Fibroblast of skin of abdomen (primary cell): ENCODE measurements around the gene TCF4.
A peak's percentile ranks its signal among the peaks of the same experiment; 100 is the strongest.

ENCODE experiments used
- DNase-seq: peaks from one replicate; pipeline ENCODE4 v3.0.0-alpha.2; 2013

Gene TCF4

GRCh38 chr18:55405475-55405874, 182.5 kb downstream of the TCF4 start:
- DNase-seq = peak; percentile 51

DNA sequence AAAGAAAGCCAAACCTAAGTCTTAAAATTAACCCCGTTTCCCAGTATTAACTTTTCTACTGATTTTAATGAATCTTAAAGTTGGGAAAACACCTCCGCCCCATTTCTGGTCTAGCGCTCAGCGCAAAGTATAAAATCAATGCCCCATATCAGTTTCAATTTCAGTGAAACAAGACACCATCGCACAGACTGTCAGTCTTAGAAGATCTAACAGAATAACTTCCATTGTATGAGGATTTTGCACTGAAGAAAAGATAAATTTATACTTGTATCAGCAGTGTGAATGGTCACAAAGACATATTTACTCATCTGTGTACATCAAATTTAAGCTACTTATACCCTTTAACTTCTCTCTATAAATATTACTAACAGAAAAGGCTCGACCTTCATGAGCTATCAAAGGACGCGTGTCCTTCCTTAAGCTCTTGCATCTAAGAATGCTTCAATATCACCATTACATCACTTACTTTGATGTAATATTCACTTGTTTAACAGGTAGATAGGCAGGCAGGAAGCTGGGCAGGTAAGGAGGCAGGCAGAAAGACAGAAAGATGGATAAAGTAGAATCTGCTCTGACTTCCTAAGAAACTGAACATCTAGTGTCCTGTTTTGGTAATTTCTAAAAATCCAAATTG, 183.0 kb downstream of the TCF4 start:
- DNase-seq = no peak

DNA sequence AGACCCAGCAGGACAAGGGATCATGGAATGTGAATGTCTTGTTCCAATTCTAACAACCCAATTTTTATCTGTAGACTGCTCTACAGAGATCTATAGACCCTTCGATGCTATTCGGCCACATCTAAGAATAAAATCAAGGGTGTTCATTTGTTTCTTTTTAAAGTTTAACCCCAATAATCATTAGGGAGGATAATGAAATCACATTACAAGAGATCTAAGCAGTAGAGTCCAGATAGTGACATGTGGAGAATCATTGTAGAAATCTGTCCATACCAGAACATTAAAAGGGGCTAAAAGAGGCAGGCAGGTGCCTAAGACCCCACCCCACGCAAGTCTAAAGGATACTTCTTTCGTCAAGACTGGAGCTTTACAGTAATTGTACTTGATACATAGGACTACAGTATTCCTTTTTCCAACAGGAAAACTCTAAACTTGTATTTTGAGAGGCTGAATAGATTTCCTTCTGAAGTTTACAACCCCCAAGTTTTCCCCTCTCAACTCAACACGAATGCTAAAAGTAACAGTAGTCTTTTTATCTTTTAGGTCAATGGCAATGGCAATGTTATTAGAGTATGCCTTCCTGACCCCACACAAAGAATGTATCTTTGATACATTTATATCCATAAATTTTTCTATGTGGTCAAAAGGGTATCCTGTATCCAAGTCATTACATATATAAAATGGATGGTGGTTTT, 183.7 kb downstream of the TCF4 start:
- no peak for DNase-seq

DNA sequence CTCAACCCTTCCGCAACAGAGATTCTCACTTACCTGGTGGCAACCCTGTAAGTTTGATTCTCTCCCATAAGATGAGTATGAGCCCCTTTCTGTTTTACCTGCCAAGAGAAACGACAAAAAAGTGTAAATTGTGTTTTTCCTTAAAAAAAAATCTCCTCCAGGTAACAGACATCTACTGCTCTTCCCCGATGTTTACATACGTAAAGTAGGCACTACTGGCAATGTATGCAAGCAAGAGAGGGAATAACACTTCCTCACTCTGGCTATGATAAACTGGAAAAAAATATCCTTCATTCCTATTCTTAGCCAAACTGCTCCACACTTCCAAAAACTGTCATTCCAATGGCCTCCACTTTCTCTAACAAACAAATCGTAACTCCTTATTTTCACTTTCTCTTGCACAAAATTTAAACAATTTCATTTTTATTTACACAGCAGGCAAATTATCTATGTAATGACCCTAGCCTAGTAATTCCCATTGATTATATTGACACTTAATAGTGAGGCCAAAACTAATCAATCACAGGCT, 184.5 kb downstream of the TCF4 start:
- DNase-seq = no peak

DNA sequence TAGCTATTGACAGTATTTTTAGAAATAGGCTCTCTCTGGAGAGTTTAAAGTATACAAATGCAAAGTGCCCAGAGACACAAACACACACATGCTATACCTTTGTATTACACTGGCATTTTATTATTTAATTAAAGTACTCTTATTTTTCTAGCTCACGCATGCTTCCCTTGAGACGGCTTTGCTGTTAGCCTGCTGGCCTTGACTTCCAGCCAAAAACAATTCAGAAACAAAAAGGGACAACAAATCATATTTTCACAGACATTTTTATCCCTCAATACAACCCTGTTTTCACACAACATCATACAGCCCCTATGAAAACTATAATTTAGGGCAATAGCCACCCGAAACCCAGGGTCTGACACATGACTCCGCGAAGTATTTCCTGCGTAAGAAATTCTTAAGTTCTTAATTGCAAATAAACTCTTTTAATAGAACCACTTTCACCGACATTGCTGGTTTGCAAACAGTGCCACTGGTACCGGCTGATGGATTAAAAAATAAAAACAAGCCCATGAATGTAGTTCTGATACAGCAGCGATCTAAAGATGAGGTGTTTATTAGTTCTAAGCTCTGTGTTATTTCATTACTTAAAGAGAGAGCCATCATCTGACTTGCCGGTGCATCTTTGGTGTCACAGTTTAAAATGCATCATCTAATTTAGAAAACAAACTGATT, 185.1 kb downstream of the TCF4 start:
- peak; percentile 43 for DNase-seq

- peak; percentile 95 for DNase-seq
Measured at GRCh38 chr18:55401638-55402191, 186.3 kb downstream of the TCF4 start.

DNA sequence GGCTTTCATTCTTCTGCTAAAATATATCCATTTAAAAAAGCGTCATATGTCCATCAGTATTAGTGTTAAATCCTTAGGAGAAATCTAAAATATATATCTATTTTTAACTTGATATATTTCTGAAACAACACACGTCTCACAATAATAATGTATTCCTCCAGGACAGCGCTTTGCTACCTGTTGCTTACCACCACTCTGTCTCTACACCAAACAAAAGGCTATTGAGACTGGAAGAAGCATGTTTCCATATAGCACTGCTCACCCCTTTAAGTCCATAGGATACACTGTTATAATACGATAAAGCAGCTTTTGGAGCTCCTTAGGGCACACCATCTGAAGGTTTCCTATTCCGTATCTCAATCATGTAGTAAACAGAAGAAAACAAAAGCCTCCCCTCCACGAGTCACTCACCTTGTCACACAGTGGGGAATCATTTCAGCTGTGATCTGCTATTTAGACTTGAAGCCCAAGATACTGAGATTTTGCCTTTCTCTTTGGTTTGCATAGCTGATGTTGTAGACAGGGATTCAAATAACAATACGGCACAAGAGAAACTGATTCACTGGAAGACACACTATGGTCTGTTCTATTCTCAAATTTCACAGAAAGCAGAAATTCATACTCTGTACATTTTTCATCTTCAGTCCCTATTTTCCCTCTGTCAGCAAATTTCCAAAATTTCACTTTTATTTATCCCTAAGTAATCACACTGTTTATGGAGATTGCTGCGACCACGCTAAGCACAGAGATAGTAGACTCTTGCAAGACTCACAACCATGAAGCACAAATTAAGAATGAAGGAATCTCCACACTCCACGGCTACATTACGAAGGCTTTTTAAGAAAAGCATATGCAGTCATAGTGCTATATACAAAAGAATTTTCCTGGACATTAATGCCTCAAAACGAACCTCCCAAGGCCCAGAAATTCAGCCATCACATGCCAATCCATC, 187.1 kb downstream of the TCF4 start:
- DNase-seq = peak; percentile 44

DNA sequence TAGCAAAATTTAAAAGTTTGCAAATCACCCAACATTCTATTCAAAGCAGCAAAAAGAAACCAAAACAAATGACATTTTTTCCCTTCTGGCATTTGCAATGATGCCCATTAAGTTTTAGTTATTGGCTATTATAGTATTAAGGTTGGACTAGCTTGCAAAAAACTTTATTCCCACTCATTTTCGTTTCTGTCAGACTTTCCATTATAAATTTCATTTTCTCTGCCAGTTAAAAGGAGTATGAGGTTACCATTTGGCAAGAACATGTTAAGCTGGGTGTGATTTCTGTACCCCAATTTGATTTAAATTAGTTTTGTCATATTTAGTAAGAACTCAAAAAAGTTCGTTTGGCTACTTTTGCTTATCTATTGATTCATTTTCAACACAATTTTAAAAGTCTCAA, 187.9 kb downstream of the TCF4 start:
- DNase-seq = no peak

DNA sequence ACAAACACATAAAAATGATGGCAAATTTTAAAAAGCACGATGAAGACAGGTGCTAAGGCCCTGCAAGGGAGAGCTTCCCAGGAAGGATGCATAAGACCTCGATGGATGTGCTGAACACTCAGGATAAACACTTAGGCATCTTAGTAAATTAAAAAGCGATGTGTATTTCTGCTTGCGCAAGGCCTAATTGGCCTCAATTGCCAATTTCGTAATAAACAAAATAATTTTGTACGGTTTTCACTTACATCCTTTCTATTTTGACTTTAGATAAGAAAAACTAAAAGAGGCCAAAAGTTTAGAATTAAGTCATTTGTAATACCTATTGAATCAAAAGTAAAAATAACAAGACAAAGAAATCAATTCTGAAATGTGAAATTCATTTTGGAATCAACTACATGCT, 189.1 kb downstream of the TCF4 start:
- no peak for DNase-seq

GRCh38 chr18:55396979-55397378, 191.0 kb downstream of the TCF4 start:
- no peak for DNase-seq

- DNase-seq = no peak
Measured at GRCh38 chr18:55396267-55396905, 191.6 kb downstream of the TCF4 start.

DNA sequence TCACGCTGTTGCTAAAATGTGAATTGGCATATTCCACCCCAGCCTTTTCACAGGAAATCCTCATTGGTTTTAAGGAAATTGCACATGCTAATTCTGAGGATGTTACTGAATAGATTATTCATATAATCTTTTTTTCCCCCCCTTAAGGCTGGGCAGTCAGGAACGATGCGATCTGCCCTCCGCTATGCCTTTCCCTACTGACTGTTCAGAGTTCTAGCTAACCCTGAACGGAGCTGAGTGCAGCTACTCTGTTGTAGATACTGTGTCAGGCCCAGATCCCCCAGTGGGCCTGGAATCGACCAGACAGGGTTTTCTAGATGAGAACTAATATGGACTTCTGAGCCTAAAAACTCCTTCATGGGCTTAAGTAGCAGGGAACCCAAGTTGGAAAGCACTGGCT, 192.2 kb downstream of the TCF4 start:
- DNase-seq = no peak

GRCh38 chr18:55390898-55391297, 197.1 kb downstream of the TCF4 start:
- DNase-seq = no peak

- DNase-seq = no peak
Measured at GRCh38 chr18:55387139-55387984, 200.6 kb downstream of the TCF4 start.

DNA sequence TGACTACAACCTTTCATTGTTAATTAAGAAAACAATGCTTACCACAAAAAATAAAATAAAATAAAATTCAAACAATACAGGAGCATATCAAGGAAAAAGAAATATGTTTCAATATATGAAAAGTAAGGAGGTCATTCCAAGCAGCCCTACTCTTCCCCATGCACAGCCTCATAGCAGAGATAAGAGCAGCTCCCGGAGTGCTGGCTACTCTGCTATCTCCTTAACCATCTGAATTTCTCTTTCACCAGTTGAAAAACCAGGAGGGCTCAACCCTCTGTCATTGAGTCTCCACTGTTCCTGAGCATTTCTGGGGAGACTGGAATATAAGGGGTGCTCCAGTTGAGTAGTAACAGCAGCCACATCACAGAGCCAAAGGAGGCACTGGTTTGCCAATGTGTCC, 201.4 kb downstream of the TCF4 start:
- DNase-seq = no peak

- DNase-seq = no peak
Measured at GRCh38 chr18:55385770-55386169, 202.2 kb downstream of the TCF4 start.

DNA sequence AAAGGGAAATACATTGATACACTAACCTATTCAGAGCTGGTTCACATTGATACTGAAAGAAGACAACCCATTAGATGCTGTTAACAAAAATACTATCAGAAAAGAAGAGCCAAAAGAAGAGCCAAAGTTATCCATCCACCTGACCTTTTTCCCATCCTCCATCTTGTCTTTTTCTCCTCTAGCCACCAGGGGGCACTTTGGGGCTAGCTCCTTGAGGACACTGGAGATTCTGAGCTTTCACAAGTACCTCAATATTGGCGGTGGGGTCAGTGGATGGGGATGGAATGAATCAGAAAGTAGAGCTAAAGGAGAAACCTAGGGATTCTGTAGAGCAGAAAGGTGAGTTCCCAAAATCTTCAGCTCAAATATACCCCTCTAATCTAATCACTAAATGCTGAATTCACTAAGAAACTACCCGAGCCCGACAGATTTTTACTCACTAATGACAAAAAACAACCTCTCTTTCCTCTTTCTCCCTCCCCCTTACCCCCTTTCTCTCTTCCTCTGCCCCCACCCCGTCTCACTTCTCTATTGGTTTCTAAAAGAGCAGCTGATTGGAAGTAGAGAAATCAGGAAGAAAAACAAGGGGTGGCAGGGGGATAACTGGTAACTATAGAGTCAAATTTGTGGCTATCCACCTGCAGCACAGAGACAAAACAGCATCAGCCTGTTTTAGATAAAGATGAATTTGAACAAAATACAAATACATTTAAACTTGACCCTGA, 203.3 kb downstream of the TCF4 start:
- peak; percentile 45 for DNase-seq

- DNase-seq = no peak
Measured at GRCh38 chr18:55384115-55384514, 203.9 kb downstream of the TCF4 start.

DNA sequence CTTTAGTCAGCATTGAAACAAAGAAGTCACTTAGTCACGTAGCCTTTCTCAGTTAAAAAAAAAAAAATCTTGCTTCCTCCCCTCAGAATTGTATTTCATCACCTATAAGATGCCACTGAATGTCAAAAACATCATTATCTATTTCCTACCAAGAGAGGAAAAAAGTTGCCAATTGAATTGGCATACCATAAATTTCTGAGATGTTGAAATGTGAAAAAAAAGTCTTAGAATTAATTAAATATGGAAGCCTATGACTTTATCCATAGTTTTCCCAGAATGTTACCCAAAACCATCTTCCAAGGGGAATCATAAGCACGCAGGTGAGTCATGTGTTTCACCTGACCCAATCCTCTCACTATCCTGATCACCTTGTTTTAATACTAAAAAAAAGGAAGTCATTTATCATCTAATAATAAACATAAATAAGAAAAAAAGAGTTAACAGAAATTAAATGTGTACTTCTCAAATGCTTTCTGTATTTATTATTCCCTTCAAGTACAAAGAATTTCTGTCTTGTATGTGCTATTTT, 205.7 kb downstream of the TCF4 start:
- no peak for DNase-seq

GRCh38 chr18:55381277-55381676, 206.7 kb downstream of the TCF4 start:
- peak; percentile 95 for DNase-seq
